Adrenal gland (tissue), 5 donors: ENCODE data around the gene KRTAP10-1.

ENCODE experiments used
- POLR2A ChIP-seq, 2 donors: fragments of 450-650 bp; IDR thresholded peaks; one replicate each; pipeline ENCODE4 v1.6.1; 2017; ENCODE audit warnings: antibody characterized with exemption in 2 of 2, mild to moderate bottlenecking in 2 of 2, moderate library complexity in 1 of 2
- TF ChIP-seq, protein P1 (sequence below), 6 experiments: fragments of 450-650 bp in 4 of 6; fragments of 200-600 bp in 2 of 6; sonication (generic) in 1 of 6; IDR thresholded peaks; 1 replicate in 5 of 6; 2 replicates in 1 of 6; pipeline versions ENCODE4 v1.5.1 to v1.8.0; 2016 to 2021; ENCODE audit warnings: antibody characterized with exemption in 6 of 6, mild to moderate bottlenecking in 2 of 6, moderate library complexity in 1 of 6
- donor health status: DM: no; HTN: no; CAD: no.

DNA sequence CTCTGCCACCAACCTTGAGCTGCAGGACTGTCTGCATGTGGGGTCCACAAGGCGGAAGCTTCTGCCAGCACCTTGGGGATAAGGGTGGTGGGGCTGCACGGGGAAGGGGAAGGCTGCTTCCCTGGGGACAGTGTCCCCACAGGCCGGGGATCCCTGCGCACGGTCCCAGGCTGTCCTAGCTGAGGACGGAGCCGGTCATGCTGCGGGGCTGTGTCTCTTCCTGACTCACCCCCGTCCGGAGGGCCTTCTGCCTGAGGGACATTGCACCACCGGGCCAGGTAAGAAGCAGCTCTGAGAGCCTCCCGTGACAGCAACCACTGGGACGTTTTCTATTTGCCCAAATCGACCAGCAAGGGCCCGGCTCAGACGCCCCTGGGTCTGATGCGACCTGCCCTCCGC is 29.9 kb downstream of the KRTAP10-1 start:
- TF ChIP-seq, protein P1, sequence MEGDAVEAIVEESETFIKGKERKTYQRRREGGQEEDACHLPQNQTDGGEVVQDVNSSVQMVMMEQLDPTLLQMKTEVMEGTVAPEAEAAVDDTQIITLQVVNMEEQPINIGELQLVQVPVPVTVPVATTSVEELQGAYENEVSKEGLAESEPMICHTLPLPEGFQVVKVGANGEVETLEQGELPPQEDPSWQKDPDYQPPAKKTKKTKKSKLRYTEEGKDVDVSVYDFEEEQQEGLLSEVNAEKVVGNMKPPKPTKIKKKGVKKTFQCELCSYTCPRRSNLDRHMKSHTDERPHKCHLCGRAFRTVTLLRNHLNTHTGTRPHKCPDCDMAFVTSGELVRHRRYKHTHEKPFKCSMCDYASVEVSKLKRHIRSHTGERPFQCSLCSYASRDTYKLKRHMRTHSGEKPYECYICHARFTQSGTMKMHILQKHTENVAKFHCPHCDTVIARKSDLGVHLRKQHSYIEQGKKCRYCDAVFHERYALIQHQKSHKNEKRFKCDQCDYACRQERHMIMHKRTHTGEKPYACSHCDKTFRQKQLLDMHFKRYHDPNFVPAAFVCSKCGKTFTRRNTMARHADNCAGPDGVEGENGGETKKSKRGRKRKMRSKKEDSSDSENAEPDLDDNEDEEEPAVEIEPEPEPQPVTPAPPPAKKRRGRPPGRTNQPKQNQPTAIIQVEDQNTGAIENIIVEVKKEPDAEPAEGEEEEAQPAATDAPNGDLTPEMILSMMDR (IDR thresholded peaks at IDR 0.05) = no peak
- no peak for TF ChIP-seq POLR2A (IDR thresholded peaks at IDR 0.05)
